Activated naive CD4-positive, alpha-beta T cell treated with anti-CD3 and anti-CD28 coated beads, Interleukin-2, amount 50 U/mL, for 72 hours (primary cell): ENCODE data around the gene TIMP4. TPM values are rescaled to one million over a fixed set of nuclear protein-coding genes. Genes with fewer than 3 reads are reported as not detected.

Experiments used
- total RNA-seq, 2 donors: library from RNA; stranded (reverse); gene quantifications; one replicate each; pipeline ENCODE4 v1.2.3, GENCODE V29; 2022

TIMP4 gene
- total RNA-seq, 2 donors from 2014 or later = not detected

Other genes starting within 250 kb of the TIMP4 start
- under 1 TPM in 1 of 2 donors, not detected in 1; 0.21 TPM for gene SYN2, start 154.5 kb downstream of the TIMP4 start, total RNA-seq
- under 1 TPM in 1 of 2 donors, not detected in 1; 0.14 TPM for gene PPARG, start 130.2 kb upstream of the TIMP4 start, total RNA-seq